Measurements from ENCODE around the gene TMCC3. TPM values are rescaled to one million over a fixed set of nuclear protein-coding genes. Genes with fewer than 3 reads are reported as not detected.
A peak's percentile ranks its signal among the peaks of the same experiment; 100 is the strongest.

Gene TMCC3
- total RNA-seq, 2 donors from 2014 or later, result 2.5 to 4.2 TPM

DNA sequence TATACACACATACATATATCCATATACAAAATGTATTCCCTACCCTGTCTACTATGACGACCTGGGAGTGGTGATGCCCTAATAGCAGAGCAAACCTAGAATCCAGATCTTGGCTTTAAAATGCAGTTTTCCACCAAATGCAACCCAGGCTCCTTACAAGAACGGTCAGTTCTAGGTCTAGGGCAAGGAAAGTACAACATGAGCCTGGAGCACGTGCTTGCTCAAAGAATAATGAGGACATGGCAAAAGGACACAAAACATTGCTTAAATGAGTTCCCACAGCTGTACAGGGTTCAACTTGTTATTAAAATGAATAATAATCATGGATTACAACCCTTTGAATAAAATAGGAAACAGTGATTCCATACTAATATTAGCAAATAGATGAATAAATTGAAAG is 94.7 kb downstream of the TMCC3 start:
- Histone ChIP-seq H3K36me3 (ENCODE audit: control insufficient read depth, insufficient read depth, low read length) (no peaks in the 10 kb centered on the region), H3K4me1 (ENCODE audit: control insufficient read depth, insufficient read depth, low read length) (peaks cover under 1% of the 10 kb centered on the region), H3K9me3 (ENCODE audit: control insufficient read depth, low read length) (no peaks in the 10 kb centered on the region), H3K27ac (ENCODE audit: low read depth, low read length) (no peak overlapping the region), H3K4me3 (ENCODE audit: low read length) (no peak overlapping the region), H3K27me3 (ENCODE audit: control insufficient read depth, insufficient read depth, low read length, poor library complexity, severe bottlenecking) (no peaks in the 10 kb centered on the region), H3K9ac (ENCODE audit: extremely low read depth, low read length, poor library complexity, severe bottlenecking) (no peak overlapping the region)
- peak; percentile 7 for DNase-seq
- H3K36me3 Mint-ChIP-seq (ENCODE audit: low read depth), result no peaks in the 10 kb centered on the region
- no peak overlapping the region for H3K4me3 Mint-ChIP-seq
- peaks cover 5% of the 10 kb centered on the region for H3K4me1 Mint-ChIP-seq
- 91 to 100% methylated on average over 2 to 3 of the region's 3 CpGs for WGBS, 2 experiments (ENCODE audit: insufficient coverage in 1 of 2, insufficient read length in 1 of 2)
- H3K9me3 Mint-ChIP-seq, result no peaks in the 10 kb centered on the region
- H3K27ac Mint-ChIP-seq, result no peak overlapping the region
- TF ChIP-seq, protein P1, sequence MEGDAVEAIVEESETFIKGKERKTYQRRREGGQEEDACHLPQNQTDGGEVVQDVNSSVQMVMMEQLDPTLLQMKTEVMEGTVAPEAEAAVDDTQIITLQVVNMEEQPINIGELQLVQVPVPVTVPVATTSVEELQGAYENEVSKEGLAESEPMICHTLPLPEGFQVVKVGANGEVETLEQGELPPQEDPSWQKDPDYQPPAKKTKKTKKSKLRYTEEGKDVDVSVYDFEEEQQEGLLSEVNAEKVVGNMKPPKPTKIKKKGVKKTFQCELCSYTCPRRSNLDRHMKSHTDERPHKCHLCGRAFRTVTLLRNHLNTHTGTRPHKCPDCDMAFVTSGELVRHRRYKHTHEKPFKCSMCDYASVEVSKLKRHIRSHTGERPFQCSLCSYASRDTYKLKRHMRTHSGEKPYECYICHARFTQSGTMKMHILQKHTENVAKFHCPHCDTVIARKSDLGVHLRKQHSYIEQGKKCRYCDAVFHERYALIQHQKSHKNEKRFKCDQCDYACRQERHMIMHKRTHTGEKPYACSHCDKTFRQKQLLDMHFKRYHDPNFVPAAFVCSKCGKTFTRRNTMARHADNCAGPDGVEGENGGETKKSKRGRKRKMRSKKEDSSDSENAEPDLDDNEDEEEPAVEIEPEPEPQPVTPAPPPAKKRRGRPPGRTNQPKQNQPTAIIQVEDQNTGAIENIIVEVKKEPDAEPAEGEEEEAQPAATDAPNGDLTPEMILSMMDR (conservative IDR thresholded peaks at IDR 0.05), result no peak
- peaks cover 18% of the 10 kb centered on the region for H3K27me3 Mint-ChIP-seq (ENCODE audit: insufficient read depth)

DNA sequence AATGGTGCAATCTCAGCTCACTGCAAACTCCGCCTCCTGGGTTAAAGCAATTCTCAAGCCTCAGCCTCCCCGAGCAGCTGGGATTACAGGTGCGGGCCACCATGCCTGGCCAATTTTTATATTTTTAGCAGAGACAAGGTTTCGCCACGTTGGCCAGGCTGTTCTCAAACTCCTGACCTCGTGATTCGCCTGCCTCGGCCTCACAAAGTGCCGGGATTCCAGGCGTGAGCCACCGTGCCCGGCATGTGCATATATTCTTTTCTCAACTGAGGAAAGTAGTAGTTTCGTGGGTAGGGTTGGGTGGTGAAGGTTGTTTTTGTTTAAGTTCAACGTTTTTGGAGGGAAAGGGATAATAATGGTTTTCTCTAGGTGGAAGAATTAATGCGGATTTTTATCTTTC is 96.5 kb downstream of the TMCC3 start:
- WGBS, 2 experiments (ENCODE audit: insufficient coverage in 1 of 2, insufficient read length in 1 of 2), result 89 to 93% methylated on average over 12 to 15 of the region's 15 CpGs
- Histone ChIP-seq H3K4me3 (ENCODE audit: low read length) (no peak overlapping the region), H3K27me3 (ENCODE audit: control insufficient read depth, insufficient read depth, low read length, poor library complexity, severe bottlenecking) (no peaks in the 10 kb centered on the region), H3K27ac (ENCODE audit: low read depth, low read length) (no peak overlapping the region), H3K9ac (ENCODE audit: extremely low read depth, low read length, poor library complexity, severe bottlenecking) (no peak overlapping the region), H3K4me1 (ENCODE audit: control insufficient read depth, insufficient read depth, low read length) (no peaks in the 10 kb centered on the region), H3K36me3 (ENCODE audit: control insufficient read depth, insufficient read depth, low read length) (no peaks in the 10 kb centered on the region), H3K9me3 (ENCODE audit: control insufficient read depth, low read length) (no peaks in the 10 kb centered on the region)
- Mint-ChIP-seq H3K4me1 (no peaks in the 10 kb centered on the region), H3K27ac (no peak overlapping the region), H3K27me3 (ENCODE audit: insufficient read depth) (peaks cover 6% of the 10 kb centered on the region), H3K4me3 (no peak overlapping the region), H3K9me3 (peaks cover 2% of the 10 kb centered on the region), H3K36me3 (ENCODE audit: low read depth) (no peaks in the 10 kb centered on the region)
- peak; percentile 35 for DNase-seq
- TF ChIP-seq, protein P1 (conservative IDR thresholded peaks at IDR 0.05), result no peak

DNA sequence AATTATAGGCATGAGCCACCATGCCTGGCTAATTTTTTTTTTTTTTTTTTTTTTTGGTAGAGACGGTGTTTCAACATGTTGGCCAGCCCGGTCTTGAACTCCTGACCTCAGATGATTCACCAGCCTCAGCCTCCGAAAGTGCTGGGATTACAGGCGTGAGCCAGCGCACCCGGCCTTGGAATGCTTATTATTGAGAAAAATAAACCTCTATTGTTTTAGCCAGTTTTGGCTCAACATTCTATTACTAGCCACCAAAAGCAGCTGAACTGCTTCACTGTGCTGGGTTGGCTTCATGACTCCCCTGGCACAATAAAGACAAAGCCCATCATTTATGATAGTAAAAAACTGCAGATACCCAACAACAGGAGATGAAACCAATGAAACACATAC is 97.2 kb downstream of the TMCC3 start:
- H3K36me3 ChIP-seq (ENCODE audit: control insufficient read depth, insufficient read depth, low read length), result no peaks in the 10 kb centered on the region
- Mint-ChIP-seq H3K4me1 (no peaks in the 10 kb centered on the region), H3K27me3 (ENCODE audit: insufficient read depth) (peaks cover 4% of the 10 kb centered on the region), H3K36me3 (ENCODE audit: low read depth) (no peaks in the 10 kb centered on the region), H3K4me3 (no peak overlapping the region), H3K9me3 (peaks cover 8% of the 10 kb centered on the region), H3K27ac (no peak overlapping the region)
- peak; percentile 12 for DNase-seq
- no peak overlapping the region for H3K9ac ChIP-seq (ENCODE audit: extremely low read depth, low read length, poor library complexity, severe bottlenecking)
- H3K4me3 ChIP-seq (ENCODE audit: low read length), result no peak overlapping the region
- no peaks in the 10 kb centered on the region for H3K27me3 ChIP-seq (ENCODE audit: control insufficient read depth, insufficient read depth, low read length, poor library complexity, severe bottlenecking)
- H3K9me3 ChIP-seq (ENCODE audit: control insufficient read depth, low read length), result peaks cover under 1% of the 10 kb centered on the region
- TF ChIP-seq, protein P1 (conservative IDR thresholded peaks at IDR 0.05), result no peak
- H3K27ac ChIP-seq (ENCODE audit: low read depth, low read length), result no peak overlapping the region
- no peaks in the 10 kb centered on the region for H3K4me1 ChIP-seq (ENCODE audit: control insufficient read depth, insufficient read depth, low read length)
- 94 to 96% methylated on average over 6 of the region's 6 CpGs for WGBS, 2 experiments (ENCODE audit: insufficient coverage in 1 of 2, insufficient read length in 1 of 2)

All from endodermal cell (in vitro differentiated cells).